DOHH2 (cell line): Measurements from ENCODE around the gene CYBRD1.

ENCODE experiments used
- EZH2phosphoT487 ChIP-seq: fragments of 200-600 bp; sonication (generic); IDR thresholded peaks from 2 replicates; pipeline ENCODE4 v1.6.1; 2017; ENCODE audit warnings: borderline replicate concordance, mild to moderate bottlenecking, antibody characterized with exemption, low read length, moderate library complexity, mixed read lengths
- TF ChIP-seq, protein P1 (sequence below): fragments of 200-600 bp; sonication (generic); IDR thresholded peaks from one replicate; pipeline ENCODE4 v1.5.1; 2014; ENCODE audit warnings: antibody characterized with exemption, mild to moderate bottlenecking, low read depth, low read length; ENCODE audit not compliant: poor library complexity, severe bottlenecking

DNA sequence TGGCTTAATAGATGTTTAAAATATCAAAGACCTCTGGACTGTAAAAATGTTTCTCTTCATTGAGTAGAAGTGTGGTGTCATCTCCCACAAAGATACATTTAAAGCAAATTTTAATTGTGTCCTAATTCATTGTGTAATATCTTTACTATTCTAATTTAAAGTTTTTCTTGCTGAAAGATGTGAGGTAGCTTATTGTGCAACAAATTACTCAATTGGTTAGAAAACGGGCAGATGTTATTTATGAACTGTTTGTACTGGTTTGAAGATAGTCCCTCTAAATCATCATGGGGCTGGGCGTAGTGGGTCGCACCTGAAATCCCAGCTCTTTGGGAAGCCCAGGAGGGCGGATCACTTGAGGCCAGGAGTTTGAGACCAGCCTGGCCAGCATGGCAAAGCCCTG lies 65.3 kb downstream of the CYBRD1 start:
- TF ChIP-seq, protein P1, sequence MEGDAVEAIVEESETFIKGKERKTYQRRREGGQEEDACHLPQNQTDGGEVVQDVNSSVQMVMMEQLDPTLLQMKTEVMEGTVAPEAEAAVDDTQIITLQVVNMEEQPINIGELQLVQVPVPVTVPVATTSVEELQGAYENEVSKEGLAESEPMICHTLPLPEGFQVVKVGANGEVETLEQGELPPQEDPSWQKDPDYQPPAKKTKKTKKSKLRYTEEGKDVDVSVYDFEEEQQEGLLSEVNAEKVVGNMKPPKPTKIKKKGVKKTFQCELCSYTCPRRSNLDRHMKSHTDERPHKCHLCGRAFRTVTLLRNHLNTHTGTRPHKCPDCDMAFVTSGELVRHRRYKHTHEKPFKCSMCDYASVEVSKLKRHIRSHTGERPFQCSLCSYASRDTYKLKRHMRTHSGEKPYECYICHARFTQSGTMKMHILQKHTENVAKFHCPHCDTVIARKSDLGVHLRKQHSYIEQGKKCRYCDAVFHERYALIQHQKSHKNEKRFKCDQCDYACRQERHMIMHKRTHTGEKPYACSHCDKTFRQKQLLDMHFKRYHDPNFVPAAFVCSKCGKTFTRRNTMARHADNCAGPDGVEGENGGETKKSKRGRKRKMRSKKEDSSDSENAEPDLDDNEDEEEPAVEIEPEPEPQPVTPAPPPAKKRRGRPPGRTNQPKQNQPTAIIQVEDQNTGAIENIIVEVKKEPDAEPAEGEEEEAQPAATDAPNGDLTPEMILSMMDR = no peak
- TF ChIP-seq EZH2phosphoT487 = no peak
